Stimulated activated CD8-positive, alpha-beta memory T cell treated with anti-CD3 and anti-CD28 coated beads, Interleukin-4, amount 100 ng/mL, for 24 hours (primary cell): ENCODE measurements around the gene FOXK1.

Experiments
- DNase-seq: peaks from one replicate; pipeline ENCODE4 v3.0.0-alpha.2; 2020; ENCODE audit warnings: low read depth

The FOXK1 gene

DNA sequence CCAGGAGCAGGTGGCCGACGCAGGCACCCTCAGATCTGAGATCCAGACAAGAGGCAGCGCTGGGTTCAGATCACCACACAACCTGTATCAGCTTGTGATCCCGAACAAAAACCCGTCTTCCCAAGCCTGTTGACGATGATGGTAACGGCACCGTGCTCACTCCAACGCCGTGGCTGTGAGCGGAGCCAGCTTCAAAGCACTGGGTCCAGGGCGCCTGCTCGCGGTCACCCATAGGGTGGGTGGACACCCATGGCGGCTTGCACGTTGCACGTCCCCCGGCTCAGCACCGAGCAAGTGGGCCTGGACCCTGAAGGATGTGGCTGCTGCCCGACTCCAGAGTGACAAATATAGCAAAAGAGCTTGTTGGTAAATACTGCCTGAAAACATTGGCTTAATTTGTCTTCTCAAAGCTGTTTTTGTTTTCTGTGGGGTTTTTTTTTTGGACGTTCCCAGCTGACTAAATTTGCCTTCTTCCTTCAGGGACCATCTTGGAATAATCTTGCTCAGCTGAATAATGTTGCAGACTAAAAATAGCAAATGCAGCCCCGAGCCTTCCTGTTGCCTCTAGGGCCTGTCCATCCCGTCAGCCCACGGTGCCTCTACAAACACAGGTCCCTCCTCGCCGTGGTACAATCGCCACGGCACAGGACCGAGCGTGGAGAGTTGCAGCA is 41.0 kb downstream of the FOXK1 start:
- no peak for DNase-seq

DNA sequence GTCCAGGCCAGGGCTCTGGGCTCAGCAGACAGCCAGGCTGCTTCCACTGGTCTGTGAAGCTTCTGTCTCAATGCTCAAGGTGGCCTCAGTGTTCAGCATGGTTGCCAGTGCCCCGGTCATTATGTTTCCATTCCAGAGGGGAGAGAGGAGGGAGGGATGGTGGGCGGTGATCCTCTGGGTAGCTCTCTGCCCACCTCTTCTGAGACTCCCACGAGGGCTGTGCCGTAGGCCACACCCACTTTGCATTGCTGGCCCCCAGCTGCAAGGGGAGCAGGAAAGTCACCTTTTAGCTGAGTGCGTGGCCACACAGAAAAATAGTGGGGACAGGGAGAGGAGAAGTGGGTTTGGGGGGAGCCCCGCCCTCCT is 42.5 kb downstream of the FOXK1 start:
- no peak for DNase-seq

DNA sequence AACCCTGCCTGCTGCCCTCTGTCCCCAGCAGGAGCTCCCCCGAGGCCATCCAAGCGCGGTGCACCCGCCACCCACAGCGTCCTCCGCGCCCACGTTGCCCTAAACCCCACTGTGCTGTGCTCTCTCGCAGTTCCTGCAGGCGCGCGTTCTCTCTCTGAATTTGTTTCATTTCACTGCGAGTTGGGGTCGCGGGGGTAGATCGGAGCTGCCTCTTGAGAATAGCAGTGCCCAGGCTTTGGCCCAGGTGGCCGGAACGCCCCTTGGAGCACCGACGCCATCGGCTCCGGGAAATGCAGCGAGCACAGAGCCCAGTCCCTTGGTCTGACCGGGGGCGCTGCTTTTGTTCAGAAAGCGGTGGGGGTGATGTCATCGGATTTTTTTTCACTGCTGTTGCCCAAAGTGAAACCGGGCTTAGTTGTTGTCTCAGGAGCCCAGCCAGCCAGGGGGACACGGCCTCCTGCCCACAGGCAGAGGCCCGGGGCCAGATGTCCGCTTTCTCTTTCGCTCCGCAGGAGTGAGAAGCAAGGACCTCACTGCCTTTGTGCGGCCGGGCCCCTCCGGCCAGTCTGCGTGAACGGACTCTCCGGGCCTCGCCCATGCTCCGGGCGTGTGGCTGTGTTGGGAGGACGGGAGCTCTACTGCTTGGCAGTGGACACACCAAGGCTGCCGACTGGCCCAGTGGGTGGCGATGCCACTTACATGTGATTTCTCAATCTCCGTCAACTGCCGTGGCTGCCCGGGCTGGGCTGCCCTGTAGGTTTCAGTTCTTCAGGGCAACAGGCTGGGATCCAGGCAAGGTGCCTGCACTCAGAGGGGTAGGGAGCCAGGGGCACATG is 43.1 kb downstream of the FOXK1 start:
- peak; percentile 43 for DNase-seq

DNA sequence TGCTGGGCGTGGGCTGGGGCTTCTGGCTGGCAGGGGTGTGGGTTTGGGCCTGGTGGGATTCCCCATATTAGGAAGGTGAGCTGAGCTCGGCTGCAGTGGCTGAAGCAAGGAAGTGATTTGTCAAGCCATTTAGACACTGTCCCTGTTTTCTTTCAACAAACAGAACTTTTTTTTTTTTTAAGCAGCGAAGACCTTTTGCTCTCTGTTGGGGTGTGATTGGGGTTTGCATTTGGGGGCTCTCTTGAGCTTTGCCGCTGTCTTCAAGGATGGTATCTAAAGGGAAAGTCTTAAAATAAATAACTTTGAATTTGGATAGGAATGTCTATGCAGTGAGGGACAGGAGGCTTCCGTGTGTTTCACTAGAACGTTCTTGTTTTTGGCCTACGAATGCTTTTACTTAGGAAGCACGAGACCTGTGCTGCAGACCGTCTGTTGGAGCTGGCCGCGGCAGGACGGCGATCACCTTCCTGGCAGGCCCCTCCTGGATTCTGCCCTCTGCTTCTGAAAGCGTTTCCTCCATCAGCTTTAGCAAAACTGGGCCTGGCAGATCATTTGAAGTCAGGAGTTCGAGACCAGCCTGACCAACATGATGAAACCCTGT is 43.9 kb downstream of the FOXK1 start:
- DNase-seq: no peak

DNA sequence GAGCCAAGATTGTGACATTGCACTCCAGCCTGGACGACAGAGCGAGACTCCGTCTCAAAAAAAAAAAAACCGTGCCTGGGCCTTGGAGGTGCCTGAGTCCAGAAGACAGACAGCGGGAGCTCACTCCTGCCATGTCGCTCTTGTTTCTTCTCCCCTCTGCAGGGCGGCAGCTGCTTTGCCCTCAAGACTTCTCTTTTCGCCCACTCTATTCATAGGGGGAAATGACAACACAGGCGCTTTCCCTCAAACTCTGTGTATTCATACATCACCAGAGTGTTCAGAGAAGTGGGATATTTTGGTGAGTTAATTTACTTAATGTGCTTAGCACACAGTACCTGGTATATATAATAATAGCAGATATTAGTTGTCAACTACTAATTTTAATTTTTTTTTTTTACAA is 44.5 kb downstream of the FOXK1 start:
- no peak for DNase-seq

DNA sequence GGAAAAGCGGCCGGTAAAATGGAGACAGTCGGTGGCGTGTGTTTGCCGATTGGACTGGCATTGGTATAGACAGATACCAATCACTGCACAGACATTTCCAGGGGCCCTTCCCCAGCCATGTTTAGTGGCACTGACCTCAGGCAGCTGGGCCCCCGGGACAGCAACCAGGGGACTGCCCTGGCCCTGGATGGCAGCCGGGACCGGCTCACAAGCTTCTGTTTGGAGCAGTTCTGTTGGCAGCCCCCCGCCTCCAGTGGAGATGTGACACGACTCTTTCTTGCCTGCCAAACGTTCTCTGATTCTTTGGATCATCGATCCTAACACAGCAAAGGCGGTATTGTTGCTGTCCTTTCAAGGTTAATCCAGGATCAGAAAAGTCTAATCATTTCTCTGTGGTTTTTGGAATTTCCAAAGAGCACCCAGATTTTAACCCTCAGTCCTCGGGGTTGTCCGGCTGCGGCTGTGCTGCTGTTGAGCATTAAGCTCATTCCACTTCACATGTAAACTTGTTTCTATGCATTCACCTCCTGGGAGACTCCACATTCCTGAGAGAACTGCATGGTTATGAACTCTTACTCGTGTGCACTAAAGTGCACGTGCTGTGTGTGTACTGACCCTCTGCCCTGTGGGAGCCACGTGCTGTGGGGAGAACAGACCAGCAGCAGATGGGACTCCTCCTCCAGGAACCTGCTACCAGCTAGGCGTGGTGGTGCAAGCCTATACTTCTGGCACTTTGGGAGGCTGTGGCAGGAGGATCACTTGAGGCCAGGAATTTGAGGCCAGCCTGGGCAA is 46.0 kb downstream of the FOXK1 start:
- no peak for DNase-seq

DNA sequence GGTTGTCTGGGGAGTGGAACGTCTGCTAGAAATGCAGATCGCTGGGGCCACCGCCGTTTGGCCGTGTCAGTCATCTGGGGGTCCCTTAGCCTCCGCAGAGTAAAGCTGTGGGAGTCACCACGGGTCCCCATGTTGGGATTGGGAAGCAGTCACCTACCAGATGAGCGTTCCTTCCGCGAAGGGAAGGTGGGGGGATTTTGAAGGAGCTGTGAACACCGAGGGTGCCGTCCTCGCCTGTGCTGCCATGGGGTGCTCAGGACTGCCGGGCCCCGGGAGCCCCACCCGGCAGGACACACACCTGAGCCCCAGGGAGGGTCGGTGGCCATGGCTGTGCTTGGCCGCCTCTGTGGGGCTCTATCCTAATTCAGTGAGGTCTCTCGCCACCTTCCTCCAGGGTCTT is 47.2 kb downstream of the FOXK1 start:
- DNase-seq: no peak

DNA sequence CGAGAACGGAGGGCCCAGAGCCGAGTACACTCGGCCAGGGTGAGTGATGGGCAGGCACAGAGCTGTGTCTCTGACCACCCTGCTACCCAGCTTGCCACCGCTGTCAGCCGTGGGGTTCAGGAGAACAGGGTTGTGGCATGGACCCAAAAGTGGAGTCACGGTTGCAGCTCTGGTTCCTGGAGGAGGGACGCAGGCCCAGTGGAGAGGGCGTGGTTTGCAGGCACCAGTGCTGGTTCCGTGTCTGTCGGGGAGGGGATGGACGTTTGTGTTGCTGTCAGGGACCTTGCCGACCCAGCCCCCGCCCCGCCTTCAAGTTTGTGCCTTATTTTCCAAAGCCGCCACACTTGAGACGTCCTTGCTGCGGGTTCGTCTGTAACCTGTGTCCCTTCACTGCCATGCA is 48.2 kb downstream of the FOXK1 start:
- no peak for DNase-seq

DNA sequence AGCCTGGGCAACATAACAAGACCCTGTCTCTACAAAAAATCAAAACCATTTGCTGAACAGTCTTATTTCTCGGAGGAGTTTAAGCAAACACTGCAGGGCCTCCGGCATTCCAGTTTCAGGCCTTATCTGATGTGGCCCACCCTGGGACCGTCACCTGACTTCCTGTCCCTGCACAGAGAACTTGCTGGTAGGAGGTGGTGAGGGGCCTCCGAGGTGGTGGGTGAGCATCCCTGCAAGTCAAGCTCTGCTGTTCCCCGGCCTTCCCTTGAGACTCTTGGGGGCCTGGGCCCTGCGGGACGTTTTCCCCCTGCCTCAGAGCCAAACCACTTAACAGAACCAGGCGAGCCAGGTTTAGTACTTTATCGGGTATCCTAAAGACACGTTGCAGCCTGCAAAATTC is 48.9 kb downstream of the FOXK1 start:
- no peak for DNase-seq

DNA sequence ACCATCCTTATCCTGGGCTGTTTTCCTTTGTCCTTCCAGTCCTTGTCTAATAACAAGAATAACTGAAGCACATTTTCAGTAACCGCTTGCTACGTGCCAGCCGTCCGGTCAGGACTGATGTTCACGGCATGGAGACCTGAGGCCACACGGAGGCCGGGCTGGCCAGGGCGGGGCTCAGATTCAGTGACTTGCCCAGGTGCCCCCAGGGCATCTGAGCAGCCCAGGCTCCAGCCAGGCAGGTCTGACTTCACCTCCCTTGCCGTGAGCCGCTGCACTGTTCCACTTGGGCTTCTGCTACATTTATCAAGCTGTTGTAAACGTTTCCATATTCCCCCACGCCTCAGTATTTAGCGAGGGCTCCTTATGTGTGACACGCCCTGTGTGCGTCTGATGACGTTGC is 49.7 kb downstream of the FOXK1 start:
- DNase-seq: no peak

DNA sequence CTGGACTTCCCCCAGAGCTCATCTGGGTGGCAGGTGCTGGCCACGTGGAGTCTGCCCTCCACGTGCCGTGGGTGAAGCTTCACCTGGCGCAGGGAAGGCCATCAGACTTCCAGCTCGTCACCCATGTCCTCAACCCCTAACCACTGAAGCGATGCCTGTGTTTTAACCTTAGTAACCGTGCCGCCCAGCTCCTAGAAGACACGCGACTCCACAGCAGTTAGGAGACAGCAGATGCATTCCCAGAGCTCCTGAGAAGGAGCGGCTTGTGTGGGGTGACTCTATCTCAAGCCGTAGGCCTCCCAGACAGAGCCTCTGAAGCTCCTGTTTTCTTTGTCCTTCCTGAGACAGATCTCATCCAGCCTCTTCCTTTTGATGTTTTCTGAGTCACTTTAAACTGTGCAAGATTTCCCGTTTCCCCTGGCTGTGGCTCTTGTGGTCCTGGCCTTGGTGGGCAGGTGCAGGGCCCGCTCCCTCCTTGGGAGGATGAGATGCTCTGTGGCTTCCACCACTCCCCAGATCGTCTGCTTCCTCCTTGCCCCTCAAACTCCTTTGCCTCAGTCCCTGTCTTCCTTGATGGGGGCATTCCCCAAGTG is 51.9 kb downstream of the FOXK1 start:
- no peak for DNase-seq

DNA sequence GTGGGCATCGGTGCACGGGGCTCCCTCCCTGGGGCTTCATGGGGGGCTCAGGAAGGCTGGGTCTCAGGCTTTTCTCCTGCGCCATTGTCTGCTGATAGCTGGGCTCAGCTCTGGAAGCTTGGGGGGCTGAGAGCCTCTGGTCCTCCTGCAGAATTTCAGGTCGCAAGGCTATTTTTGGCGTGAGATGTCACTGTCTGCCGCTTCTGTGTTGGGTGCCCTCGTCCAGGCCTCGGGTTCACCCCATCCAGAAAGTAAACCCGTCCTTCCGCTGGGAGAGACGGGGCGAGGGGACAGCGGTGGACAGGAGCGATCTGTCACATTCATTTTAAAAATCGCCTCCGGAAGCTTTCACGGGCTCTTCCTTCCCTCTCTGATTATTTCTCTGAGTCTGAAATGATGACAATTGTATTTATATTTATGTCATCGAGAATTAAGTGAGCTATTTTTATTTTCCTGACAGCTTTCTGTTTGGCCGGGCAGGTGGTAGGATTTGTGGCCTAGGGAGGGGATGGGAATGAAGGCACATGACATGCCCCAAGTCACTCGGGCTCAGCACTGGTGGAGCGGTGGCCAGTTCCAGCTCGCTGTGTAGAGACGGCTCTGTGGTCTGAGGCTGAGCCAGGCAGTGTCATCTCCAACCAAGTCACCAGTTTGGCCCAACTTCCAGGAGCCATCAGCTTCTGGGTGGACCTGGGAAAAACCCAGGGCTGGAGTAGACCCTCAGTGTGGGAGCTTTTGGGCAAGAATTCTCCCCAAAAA is 52.7 kb downstream of the FOXK1 start:
- DNase-seq: no peak

DNA sequence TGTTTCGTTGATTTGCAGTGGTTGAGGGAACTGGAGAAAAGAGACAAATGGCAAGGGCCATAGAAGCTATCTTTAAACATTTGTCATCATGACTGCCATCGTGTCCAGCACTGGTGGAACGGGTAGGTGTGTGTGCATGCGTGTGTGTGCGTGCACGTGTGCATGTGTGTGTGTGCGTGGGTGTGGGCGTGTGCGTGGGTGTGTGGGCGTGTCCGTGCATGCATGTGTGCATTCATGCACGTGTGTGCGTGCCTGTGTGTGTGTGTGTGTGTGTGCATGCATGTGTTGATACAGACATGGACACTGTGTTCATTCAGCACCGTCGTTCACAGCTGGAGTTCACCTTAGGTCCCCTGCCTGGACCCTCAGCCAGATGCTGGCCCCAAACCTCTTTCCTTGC is 55.2 kb downstream of the FOXK1 start:
- no peak for DNase-seq

DNA sequence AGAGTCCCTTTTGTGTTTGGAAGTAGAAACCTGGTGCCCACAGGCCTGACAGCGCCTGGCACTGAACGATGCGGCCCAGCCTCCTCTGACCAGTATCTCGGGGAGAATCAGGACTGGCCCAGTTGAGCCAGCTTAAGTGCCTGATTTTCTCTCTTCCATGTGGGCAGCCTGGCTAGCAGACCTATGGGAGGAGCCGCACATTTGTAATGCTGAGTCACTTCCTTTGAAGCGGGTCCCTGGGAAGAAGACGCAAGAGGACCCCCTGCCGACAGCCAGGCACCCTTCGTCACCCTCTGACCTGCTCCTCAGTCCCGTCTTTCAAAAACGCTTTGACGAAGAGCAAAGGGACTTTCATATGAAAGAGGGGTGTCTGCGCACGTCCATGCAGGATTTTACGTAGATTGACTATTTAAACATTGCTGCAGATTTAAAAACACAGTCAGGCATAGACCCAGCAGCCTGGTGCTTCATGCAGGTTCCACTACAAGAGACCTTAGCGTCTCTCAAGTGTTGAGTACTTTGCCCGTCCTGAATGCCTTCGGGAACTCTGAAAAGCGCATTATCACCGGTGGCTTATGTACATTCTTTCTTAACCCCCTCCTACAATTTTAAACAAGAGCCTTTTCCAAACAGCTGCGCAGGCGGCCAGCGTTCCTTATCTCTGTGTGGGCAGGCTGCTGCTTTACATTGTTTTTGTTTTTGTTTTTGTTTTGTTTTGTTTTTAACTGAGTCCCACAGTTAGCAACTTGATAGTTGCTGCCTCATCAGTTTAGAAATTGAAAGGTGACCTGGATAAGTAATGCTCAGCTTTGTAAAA is 56.8 kb downstream of the FOXK1 start:
- no peak for DNase-seq

DNA sequence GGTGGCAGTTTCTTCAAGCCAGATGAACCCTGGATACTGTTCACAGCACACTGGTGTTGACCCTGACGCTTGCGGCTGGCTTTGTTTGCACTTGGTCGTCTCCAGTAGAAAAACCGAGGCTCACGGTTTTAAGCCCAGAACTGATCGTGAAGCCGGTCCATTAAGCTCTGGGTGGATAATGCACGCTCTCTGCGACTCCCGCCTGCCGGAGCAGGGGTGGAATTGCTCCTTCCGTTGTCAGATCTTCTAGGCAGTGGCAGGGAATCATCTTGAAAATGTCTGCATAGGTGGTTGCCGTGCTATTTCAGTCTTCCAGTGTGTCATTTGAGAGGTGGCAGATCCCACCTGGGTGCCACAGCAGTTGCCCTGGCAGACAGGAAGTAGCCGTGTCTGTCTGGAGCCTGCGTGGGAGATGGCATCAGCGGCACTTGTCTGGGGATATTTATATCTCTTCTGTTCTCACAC is 57.5 kb downstream of the FOXK1 start:
- no peak for DNase-seq

DNA sequence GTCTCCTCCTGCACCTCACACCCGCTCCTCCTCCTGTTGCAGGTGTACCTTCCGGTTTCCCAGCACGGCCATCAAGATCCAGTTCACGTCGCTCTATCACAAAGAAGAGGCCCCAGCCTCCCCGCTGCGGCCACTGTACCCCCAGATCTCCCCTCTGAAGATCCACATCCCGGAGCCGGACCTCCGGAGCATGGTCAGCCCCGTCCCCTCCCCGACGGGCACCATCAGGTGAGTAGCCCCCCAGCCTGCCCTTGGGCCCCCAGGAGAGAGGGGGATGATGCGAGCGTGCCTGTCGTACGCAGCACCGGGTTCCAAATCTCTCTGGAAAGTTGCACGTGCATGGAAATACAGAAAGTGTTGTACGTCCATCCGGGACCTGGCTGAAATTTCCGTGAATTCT is 58.7 kb downstream of the FOXK1 start:
- no peak for DNase-seq

DNA sequence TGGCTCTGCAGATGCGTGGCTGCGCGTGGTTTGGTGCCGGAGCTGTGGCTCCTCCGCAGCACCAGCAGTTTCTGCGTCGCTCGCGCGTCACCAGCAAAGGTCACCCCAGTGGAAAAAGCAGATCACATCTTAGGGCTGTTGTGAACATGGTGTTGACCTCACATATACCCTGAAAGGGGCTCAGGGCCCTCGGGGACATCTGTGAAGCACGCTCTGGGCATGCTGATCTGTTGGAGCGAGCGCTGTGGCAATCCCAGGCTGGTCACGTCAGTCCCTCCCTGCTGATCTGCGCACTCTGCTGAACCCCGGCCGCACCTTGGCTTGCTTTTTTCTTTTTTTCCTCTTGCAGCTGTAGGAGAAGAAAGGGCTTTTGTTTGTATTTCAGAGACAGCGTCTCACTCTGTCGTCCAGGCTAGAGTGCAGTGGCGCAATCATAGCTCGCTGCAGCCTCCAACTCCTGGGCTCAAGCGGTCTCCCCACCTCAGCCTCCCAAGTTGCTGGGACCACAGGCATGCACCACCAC is 60.0 kb downstream of the FOXK1 start:
- DNase-seq: no peak

DNA sequence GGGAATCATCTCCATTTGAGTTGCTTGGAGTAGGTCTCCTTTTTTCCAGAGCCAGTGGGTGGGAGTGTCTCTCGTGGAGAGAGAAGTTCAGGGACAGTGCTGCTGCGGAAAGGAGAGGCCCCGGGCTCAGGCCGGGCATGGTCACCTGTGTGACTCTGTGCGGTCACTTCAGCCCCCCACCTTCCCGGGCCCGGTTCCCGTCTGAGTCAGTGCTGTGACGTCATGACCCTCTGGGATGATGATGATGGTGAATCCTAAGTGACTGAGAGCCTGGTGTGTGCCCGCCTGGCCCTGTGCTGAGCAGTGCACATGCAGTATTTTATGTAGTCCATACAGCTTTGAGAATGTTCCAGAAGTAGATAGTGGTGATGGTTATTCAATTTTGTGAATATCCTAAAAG is 60.8 kb downstream of the FOXK1 start:
- DNase-seq: no peak

DNA sequence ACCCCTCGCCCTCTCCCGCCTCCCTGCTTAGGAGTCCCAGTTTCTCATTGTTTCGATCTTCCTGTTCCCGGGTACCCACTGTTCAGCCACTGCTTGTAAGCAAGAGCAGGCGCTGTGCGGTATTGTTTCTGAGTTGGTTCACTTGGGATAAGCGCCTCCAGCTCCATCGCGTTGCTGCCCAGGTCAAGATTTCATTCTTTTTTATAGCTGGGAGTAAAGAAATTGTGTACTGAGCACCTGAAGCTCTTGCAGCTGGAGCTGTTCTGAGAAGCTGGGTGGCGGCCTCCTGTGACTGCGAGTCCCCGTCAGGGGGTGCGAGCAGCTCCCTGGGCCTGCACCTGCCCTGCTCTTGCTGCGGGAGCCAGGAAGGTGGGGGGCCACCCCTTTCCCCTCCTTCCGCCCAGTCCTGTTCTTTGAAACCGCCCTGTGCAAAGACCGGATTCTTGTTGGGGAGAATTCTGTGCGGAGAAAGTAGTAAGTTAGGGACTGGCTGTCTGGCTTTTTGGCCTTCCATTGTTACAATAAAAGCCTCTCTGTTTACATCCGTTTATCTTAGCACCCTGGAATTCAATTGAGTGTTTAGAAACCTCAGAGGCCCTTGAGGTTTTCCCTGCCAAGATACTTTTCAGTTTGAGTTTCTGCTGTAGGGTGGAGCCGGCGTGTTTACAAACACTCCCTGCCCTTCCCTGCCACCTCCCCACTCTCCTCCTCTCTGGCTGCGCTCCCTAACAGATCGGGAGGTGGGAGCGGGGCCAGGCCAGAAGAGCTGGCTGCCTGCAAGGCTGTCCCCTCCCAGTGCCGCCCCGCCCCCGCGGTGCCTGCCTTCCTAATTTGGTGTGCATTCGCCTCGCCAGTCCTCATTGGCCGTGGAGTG is 62.5 kb downstream of the FOXK1 start:
- DNase-seq: peak; percentile 60
